Gastroesophageal sphincter (tissue), 4 donors: ENCODE data around the gene GDF11. TPM values are rescaled to one million over a fixed set of nuclear protein-coding genes. Genes with fewer than 3 reads are reported as not detected.
A peak's percentile ranks its signal among the peaks of the same experiment; 100 is the strongest.

Experiments used
- ATAC-seq: fragments of 150-250 bp; one replicate; pipeline ENCODE4 v1.9.1; 2016; ENCODE audit warnings: mild to moderate bottlenecking, moderate library complexity
- H3K27ac ChIP-seq, 4 donors: fragments of 200-600 bp; sonication (generic) in 3 of 4; 1 replicate in 3 of 4; 2 replicates in 1 of 4; pipeline ENCODE4 v1.5.1; 2016 to 2019
- H3K27me3 ChIP-seq: fragments of 200-600 bp; sonication (generic); one replicate; pipeline ENCODE4 v1.5.1; 2019
- H3K36me3 ChIP-seq, 2 donors: fragments of 200-600 bp; sonication (generic); one replicate each; pipeline ENCODE4 v1.5.1; 2019; ENCODE audit warnings: control low read depth in 1 of 2
- H3K4me1 ChIP-seq, 3 donors: fragments of 200-600 bp; sonication (generic); 1 replicate in 2 of 3; 2 replicates in 1 of 3; pipeline ENCODE4 v1.5.1; 2016 to 2019; ENCODE audit warnings: control low read depth in 2 of 3
- H3K4me3 ChIP-seq, 2 donors: fragments of 200-600 bp; sonication (generic); one replicate each; pipeline ENCODE4 v1.5.1; 2019; ENCODE audit warnings: mild to moderate bottlenecking in 1 of 2, moderate library complexity in 1 of 2
- H3K9me3 ChIP-seq, 3 donors: fragments of 200-600 bp; sonication (generic); one replicate each; pipeline ENCODE4 v1.5.1; 2017 to 2019; ENCODE audit warnings: control low read depth in 2 of 3
- CTCF ChIP-seq, 4 experiments: fragments of 200-600 bp in 2 of 4; fragments of 450-650 bp in 2 of 4; sonication (generic) in 1 of 4; IDR thresholded peaks; one replicate each; pipeline ENCODE4 v1.5.1; 2017 to 2019; ENCODE audit warnings: antibody characterized with exemption in 4 of 4, mild to moderate bottlenecking in 2 of 4, moderate library complexity in 2 of 4
- EP300 ChIP-seq: sonication (generic); formaldehyde crosslinking; IDR thresholded peaks from one replicate; pipeline ENCODE4 v1.6.1; 2017; ENCODE audit warnings: antibody characterized with exemption, mild to moderate bottlenecking
- POLR2A ChIP-seq, 2 donors: fragments of 450-650 bp; IDR thresholded peaks; one replicate each; pipeline ENCODE4 v1.6.1; 2017; ENCODE audit warnings: antibody characterized with exemption in 2 of 2, mild to moderate bottlenecking in 2 of 2, moderate library complexity in 1 of 2
- POLR2AphosphoS5 ChIP-seq: sonication (generic); formaldehyde crosslinking; IDR thresholded peaks from one replicate; pipeline ENCODE4 v1.6.1; 2017; ENCODE audit warnings: antibody characterized with exemption
- WGBS, 2 donors: methylation state at CpG; one replicate each; pipeline ENCODE4 v1.1.5; 2018; ENCODE audit warnings: low coverage in 1 of 2; 5-methylcytosine and 5-hydroxymethylcytosine counted together
- total RNA-seq, 4 donors: library from RNA; depleted of rRNA; stranded (reverse); fragments of >200 nt; gene quantifications; one replicate each; pipeline ENCODE4 v1.1.0, GENCODE V29; 2016

Gene GDF11
- total RNA-seq, 4 donors from 2014 or later, result 2.8 to 9.8 (median 3.6) TPM

- no peaks in the 10 kb centered on the region for H3K9me3 ChIP-seq
- ATAC-seq, result no peak
- peak overlapping the region in 3 of 4 donors; percentile 73 to 98 (median 96) for H3K27ac ChIP-seq
- H3K27me3 ChIP-seq, result no peaks in the 10 kb centered on the region
- H3K36me3 ChIP-seq, result peaks cover 0 to 36% of the 10 kb centered on the region in 2 donors
- no peak overlapping the region for H3K4me3 ChIP-seq
- peaks cover 23 to 99% (median 74%) of the 10 kb centered on the region in 3 donors for H3K4me1 ChIP-seq
- WGBS, 2 donors, result 80 to 89% methylated on average over 2 to 6 of the region's 8 CpGs
- TF ChIP-seq POLR2A (IDR thresholded peaks at IDR 0.05) (no peak), POLR2AphosphoS5 (peak; percentile 17)
Measured at GRCh38 chr12:55722948-55723347, 20.0 kb upstream of the GDF11 start.

- Histone ChIP-seq H3K27me3 (no peaks in the 10 kb centered on the region), H3K36me3 (peaks cover 0 to 36% of the 10 kb centered on the region in 2 donors), H3K27ac (peak overlapping the region; percentile 8 to 98 (median 84)), H3K4me3 (no peak overlapping the region), H3K9me3 (no peaks in the 10 kb centered on the region), H3K4me1 (peaks cover 15 to 92% (median 67%) of the 10 kb centered on the region in 3 donors)
- 21 to 28% methylated on average over 6 to 7 of the region's 10 CpGs for WGBS, 2 donors
- no peak for TF ChIP-seq EP300
- TF ChIP-seq CTCF (IDR thresholded peaks at IDR 0.05), result no peak
- TF ChIP-seq POLR2AphosphoS5, result no peak
- no peak for TF ChIP-seq POLR2A (IDR thresholded peaks at IDR 0.05)
- ATAC-seq, result no peak
Measured at GRCh38 chr12:55723516-55724225, 19.3 kb upstream of the GDF11 start.

- 0 to 20% methylated on average over 2 to 4 of the region's 11 CpGs for WGBS, 2 donors
- peaks cover 0 to 36% of the 10 kb centered on the region in 2 donors for H3K36me3 ChIP-seq
- H3K27me3 ChIP-seq, result no peaks in the 10 kb centered on the region
- peak overlapping the region in 3 of 4 donors; percentile 73 to 98 (median 96) for H3K27ac ChIP-seq
- H3K4me3 ChIP-seq, result no peak overlapping the region
- ATAC-seq, result no peak
- H3K9me3 ChIP-seq, result no peaks in the 10 kb centered on the region
- TF ChIP-seq POLR2AphosphoS5 (no peak), POLR2A (IDR thresholded peaks at IDR 0.05) (no peak), EP300 (no peak), CTCF (IDR thresholded peaks at IDR 0.05) (peak in 3 of 4 experiments; percentile 71 to 75 (median 75))
- H3K4me1 ChIP-seq, result peaks cover 8 to 85% (median 60%) of the 10 kb centered on the region in 3 donors
Measured at GRCh38 chr12:55724226-55724939, 18.5 kb upstream of the GDF11 start.

- H3K4me1 ChIP-seq, result peaks cover 6 to 85% (median 55%) of the 10 kb centered on the region in 3 donors
- peak overlapping the region in 3 of 4 donors; percentile 73 to 98 (median 96) for H3K27ac ChIP-seq
- no peak overlapping the region for H3K4me3 ChIP-seq
- H3K27me3 ChIP-seq, result no peaks in the 10 kb centered on the region
- H3K9me3 ChIP-seq, result no peaks in the 10 kb centered on the region
- peaks cover 0 to 36% of the 10 kb centered on the region in 2 donors for H3K36me3 ChIP-seq
- TF ChIP-seq POLR2AphosphoS5 (no peak), EP300 (no peak), POLR2A (IDR thresholded peaks at IDR 0.05) (no peak), CTCF (IDR thresholded peaks at IDR 0.05) (no peak)
- 16% methylated on average over 2 of the region's 3 CpGs; no CpG with 5 or more reads in 1 of the 2 donors for WGBS, 2 donors
- no peak for ATAC-seq
Measured at GRCh38 chr12:55724940-55725309, 18.0 kb upstream of the GDF11 start.

- no peak for TF ChIP-seq CTCF (IDR thresholded peaks at IDR 0.05)
- no peak for TF ChIP-seq POLR2A (IDR thresholded peaks at IDR 0.05)
- TF ChIP-seq POLR2AphosphoS5, result no peak
- no peak for TF ChIP-seq EP300
- Histone ChIP-seq H3K27ac (peak overlapping the region in 3 of 4 donors; percentile 73 to 98 (median 96)), H3K9me3 (no peaks in the 10 kb centered on the region), H3K36me3 (peaks cover 0 to 36% of the 10 kb centered on the region in 2 donors), H3K4me1 (peaks cover 6 to 85% (median 53%) of the 10 kb centered on the region in 3 donors), H3K4me3 (no peak overlapping the region), H3K27me3 (no peaks in the 10 kb centered on the region)
- 0 to 43% methylated on average over 1 to 3 of the region's 3 CpGs for WGBS, 2 donors
- ATAC-seq, result no peak
Measured at GRCh38 chr12:55725556-55725955, 17.4 kb upstream of the GDF11 start.
